ENCODE measurements around the gene DOC2A. TPM values are rescaled to one million over a fixed set of nuclear protein-coding genes. Genes with fewer than 3 reads are reported as not detected.
A peak's percentile ranks its signal among the peaks of the same experiment; 100 is the strongest.

DOC2A gene
- total and polyA plus RNA-seq, 10 donors: 0.74 to 4.8 (median 2.5) TPM

GRCh38 chr16:29977063-29977825 is 33.6 kb downstream of the DOC2A start:
- DNase-seq: no peak
- peak overlapping the region in 5 of 8 donors; percentile 76 to 99 (median 95) for H3K4me3 ChIP-seq
- H3K4me1 ChIP-seq: peaks cover 25 to 88% (median 61%) of the 10 kb centered on the region in 6 donors
- intact Hi-C loops (cut with DNase I; ENCODE audit: low total_unique reads): no loop called here
- H3K27ac ChIP-seq: peak overlapping the region; percentile 24 to 96 (median 95)
- 60 to 76% (median 70%) methylated on average over 9 of the region's 9 CpGs for WGBS, 5 donors
- peaks cover 0 to 55% (median 48%) of the 10 kb centered on the region in 6 donors for H3K36me3 ChIP-seq
- no peaks in the 10 kb centered on the region for H3K27me3 ChIP-seq (replicated peaks in 1 of 7)
- TF ChIP-seq POLR2AphosphoS5 (IDR thresholded peaks at IDR 0.05) (peak in 2 of 3 donors; percentile 52 to 57), CTCF (IDR thresholded peaks at IDR 0.05 in 8 of 11, conservative IDR thresholded peaks at IDR 0.05 in 3 of 11) (no peak), POLR2A (IDR thresholded peaks at IDR 0.05) (no peak)
- no peaks in the 10 kb centered on the region for H3K9me3 ChIP-seq

- peak overlapping the region; percentile 55 to 96 (median 95) for H3K27ac ChIP-seq
- DNase-seq: no peak
These were observed 34.9 kb downstream of the DOC2A start for GRCh38 chr16:29975811-29976511.

GRCh38 chr16:29975134-29975538 is 35.7 kb downstream of the DOC2A start:
- Histone ChIP-seq H3K4me1 (peaks cover 25 to 75% (median 55%) of the 10 kb centered on the region in 6 donors), H3K27ac (peak overlapping the region; percentile 91 to 96 (median 95))
- WGBS, 5 donors: 38 to 64% (median 56%) methylated on average over 5 of the region's 5 CpGs

More at GRCh38 chr16:29975811-29976511, 34.9 kb downstream of the DOC2A start:
- Histone ChIP-seq H3K4me3 (peak overlapping the region; percentile 9 to 99 (median 92)), H3K36me3 (peaks cover 0 to 55% (median 35%) of the 10 kb centered on the region in 6 donors), H3K9me3 (no peaks in the 10 kb centered on the region), H3K4me1 (peaks cover 25 to 84% (median 58%) of the 10 kb centered on the region in 6 donors), H3K27me3 (replicated peaks in 1 of 7) (no peaks in the 10 kb centered on the region)
- WGBS, 5 donors: 13 to 33% (median 26%) methylated on average over 6 of the region's 6 CpGs
- TF ChIP-seq POLR2A (IDR thresholded peaks at IDR 0.05) (no peak), POLR2AphosphoS5 (IDR thresholded peaks at IDR 0.05) (no peak), CTCF (IDR thresholded peaks at IDR 0.05 in 8 of 11, conservative IDR thresholded peaks at IDR 0.05 in 3 of 11) (no peak)
- intact Hi-C loops (cut with DNase I; ENCODE audit: low total_unique reads): loop anchor here (2.0 kb wide), 1 partner anchor 19 kb away; the partner anchor contains the start of gene HIRIP3

More at GRCh38 chr16:29975134-29975538, 35.7 kb downstream of the DOC2A start:
- peak overlapping the region; percentile 76 to 99 (median 94) for H3K4me3 ChIP-seq
- TF ChIP-seq POLR2A (IDR thresholded peaks at IDR 0.05) (no peak), CTCF (IDR thresholded peaks at IDR 0.05 in 8 of 11, conservative IDR thresholded peaks at IDR 0.05 in 3 of 11) (no peak)
- H3K27me3 ChIP-seq (replicated peaks in 1 of 7): no peaks in the 10 kb centered on the region
- DNase-seq: no peak
- H3K9me3 ChIP-seq: no peaks in the 10 kb centered on the region
- peaks cover 0 to 55% (median 33%) of the 10 kb centered on the region in 6 donors for H3K36me3 ChIP-seq
- intact Hi-C loops (cut with DNase I; ENCODE audit: low total_unique reads): loop anchor here (2.0 kb wide), 1 partner anchor 20 kb away; the partner anchor contains the start of gene HIRIP3
